SK-N-SH treated with all-trans-retinoic acid at 6 μM for 48 hours (cell line): Measurements from ENCODE around the gene BRAT1.

Experiments
- ATAC-seq: fragments of 200-7000 bp; cut with Tn5 transposase; 3 replicates; pipeline ENCODE4 v1.9.1; 2020; ENCODE audit warnings: mild to moderate bottlenecking, moderate library complexity
- BACH2 ChIP-seq: fragments of 250-450 bp; sonication (Bioruptor Pico); IDR thresholded peaks from 2 replicates; pipeline ENCODE4 v1.9.0; 2021; ENCODE audit warnings: mild to moderate bottlenecking, borderline replicate concordance
- CSDC2 ChIP-seq: fragments of 250-450 bp; sonication (Bioruptor Pico); IDR thresholded peaks from 2 replicates; pipeline ENCODE4 v1.5.0; 2020; ENCODE audit warnings: mild to moderate bottlenecking, moderate library complexity
- ESRRG ChIP-seq: fragments of 250-450 bp; sonication (Bioruptor Pico); IDR thresholded peaks from 2 replicates; pipeline ENCODE4 v1.6.1; 2021; ENCODE audit warnings: mild to moderate bottlenecking
- GLIS3 ChIP-seq: fragments of 250-450 bp; sonication (Bioruptor Pico); IDR thresholded peaks from 2 replicates; pipeline ENCODE4 v1.5.0; 2020; ENCODE audit warnings: mild to moderate bottlenecking, moderate library complexity
- ISL1 ChIP-seq: fragments of 250-450 bp; sonication (Bioruptor Pico); IDR thresholded peaks from 2 replicates; pipeline ENCODE4 v2.1.2; 2022; ENCODE audit warnings: mild to moderate bottlenecking, moderate library complexity
- OSR1 ChIP-seq: fragments of 250-450 bp; sonication (Bioruptor Pico); IDR thresholded peaks from 2 replicates; pipeline ENCODE4 v1.8.0; 2022; ENCODE audit warnings: moderate library complexity, mild to moderate bottlenecking, inconsistent platforms
- PPARA ChIP-seq: fragments of 250-450 bp; sonication (Bioruptor Pico); IDR thresholded peaks from 2 replicates; pipeline ENCODE4 v1.5.0; 2020; ENCODE audit warnings: mild to moderate bottlenecking, borderline replicate concordance
- RARB ChIP-seq: fragments of 250-450 bp; sonication (Bioruptor Pico); IDR thresholded peaks from 2 replicates; pipeline ENCODE4 v1.8.0; 2021; ENCODE audit warnings: mild to moderate bottlenecking, moderate library complexity
- SNAI2 ChIP-seq: fragments of 250-450 bp; sonication (Bioruptor Pico); IDR thresholded peaks from 2 replicates; pipeline ENCODE4 v1.5.0; 2020; ENCODE audit warnings: mild to moderate bottlenecking, moderate library complexity
- TCF4 ChIP-seq: fragments of 250-450 bp; sonication (Bioruptor Pico); IDR thresholded peaks from 2 replicates; pipeline ENCODE4 v1.8.0; 2021; ENCODE audit warnings: mild to moderate bottlenecking, moderate library complexity, borderline replicate concordance
- TOX ChIP-seq: fragments of 250-450 bp; sonication (Bioruptor Pico); IDR thresholded peaks from 2 replicates; pipeline ENCODE4 v1.8.0; 2021; ENCODE audit warnings: mild to moderate bottlenecking, moderate library complexity, borderline replicate concordance
- ZC3H10 ChIP-seq: fragments of 250-450 bp; sonication (Bioruptor Pico); IDR thresholded peaks from 2 replicates; pipeline ENCODE4 v1.5.1; 2021; ENCODE audit warnings: mild to moderate bottlenecking, moderate library complexity
- ZFP3 ChIP-seq: fragments of 250-450 bp; sonication (Bioruptor Pico); IDR thresholded peaks from 2 replicates; pipeline ENCODE4 v1.5.0; 2020; ENCODE audit warnings: mild to moderate bottlenecking, moderate library complexity
- ZNF565 ChIP-seq: fragments of 450-650 bp; formaldehyde crosslinking; conservative IDR thresholded peaks from 2 replicates; pipeline ENCODE4 v1.5.0; 2020; ENCODE audit warnings: low read depth, mild to moderate bottlenecking, moderate library complexity
- ZNF70 ChIP-seq: fragments of 450-650 bp; formaldehyde crosslinking; IDR thresholded peaks from 2 replicates; pipeline ENCODE4 v1.5.0; 2020; ENCODE audit warnings: mild to moderate bottlenecking, moderate library complexity
- ZNF8 ChIP-seq: fragments of 450-650 bp; formaldehyde crosslinking; IDR thresholded peaks from 2 replicates; pipeline ENCODE4 v1.5.0; 2020; ENCODE audit warnings: mild to moderate bottlenecking, moderate library complexity
- TF ChIP-seq, protein P1 (sequence below): fragments of 250-450 bp; sonication (Bioruptor Pico); IDR thresholded peaks from 2 replicates; pipeline ENCODE4 v1.8.0; 2021; ENCODE audit warnings: low read depth, mild to moderate bottlenecking, moderate library complexity, borderline replicate concordance
- TF ChIP-seq, protein P2 (sequence below): fragments of 250-450 bp; sonication (Bioruptor Pico); IDR thresholded peaks from 2 replicates; pipeline ENCODE4 v1.5.1; 2020; ENCODE audit warnings: low read depth, mild to moderate bottlenecking, moderate library complexity
- TF ChIP-seq, protein P3 (sequence below): fragments of 250-450 bp; sonication (Bioruptor Pico); IDR thresholded peaks from 2 replicates; pipeline ENCODE4 v1.5.1; 2021; ENCODE audit warnings: mild to moderate bottlenecking, moderate library complexity
- TF ChIP-seq, protein P4 (sequence below): fragments of 250-450 bp; sonication (Bioruptor Pico); IDR thresholded peaks from 2 replicates; pipeline ENCODE4 v1.8.0; 2020; ENCODE audit warnings: mild to moderate bottlenecking, moderate library complexity, borderline replicate concordance
- TF ChIP-seq, protein P5 (sequence below): fragments of 250-450 bp; sonication (Bioruptor Pico); IDR thresholded peaks from 2 replicates; pipeline ENCODE4 v1.5.0; 2020; ENCODE audit warnings: mild to moderate bottlenecking, moderate library complexity

BRAT1 gene

DNA sequence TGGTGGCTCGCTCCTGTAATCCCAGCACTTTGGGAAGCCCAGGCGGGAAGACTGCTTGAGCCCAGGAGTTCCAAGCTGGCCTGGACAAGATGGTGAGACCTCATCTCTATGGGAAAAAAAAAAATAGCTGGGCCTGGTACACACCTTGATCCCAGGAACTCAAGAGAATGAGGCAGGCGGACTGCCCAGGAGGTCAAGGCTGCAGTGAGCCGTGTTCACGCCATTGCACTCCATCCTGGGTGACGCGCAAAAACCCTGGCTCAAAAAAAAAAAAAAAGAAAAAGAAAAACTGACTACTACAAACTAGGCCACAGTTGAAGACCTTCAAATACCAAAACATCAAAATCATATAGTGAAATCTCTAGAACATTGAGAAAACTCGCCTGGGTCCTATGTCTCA, 3.9 kb downstream of the BRAT1 start (continued):
- TF ChIP-seq, protein P1, sequence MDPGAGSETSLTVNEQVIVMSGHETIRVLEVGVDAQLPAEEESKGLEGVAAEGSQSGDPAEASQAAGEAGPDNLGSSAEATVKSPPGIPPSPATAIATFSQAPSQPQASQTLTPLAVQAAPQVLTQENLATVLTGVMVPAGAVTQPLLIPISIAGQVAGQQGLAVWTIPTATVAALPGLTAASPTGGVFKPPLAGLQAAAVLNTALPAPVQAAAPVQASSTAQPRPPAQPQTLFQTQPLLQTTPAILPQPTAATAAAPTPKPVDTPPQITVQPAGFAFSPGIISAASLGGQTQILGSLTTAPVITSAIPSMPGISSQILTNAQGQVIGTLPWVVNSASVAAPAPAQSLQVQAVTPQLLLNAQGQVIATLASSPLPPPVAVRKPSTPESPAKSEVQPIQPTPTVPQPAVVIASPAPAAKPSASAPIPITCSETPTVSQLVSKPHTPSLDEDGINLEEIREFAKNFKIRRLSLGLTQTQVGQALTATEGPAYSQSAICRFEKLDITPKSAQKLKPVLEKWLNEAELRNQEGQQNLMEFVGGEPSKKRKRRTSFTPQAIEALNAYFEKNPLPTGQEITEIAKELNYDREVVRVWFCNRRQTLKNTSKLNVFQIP, result no peak
- TF ChIP-seq SNAI2 (CRISPR knock-in tag) (no peak), TOX (no peak), GLIS3 (CRISPR knock-in tag) (no peak), RARB (CRISPR knock-in tag) (no peak), ZFP3 (CRISPR knock-in tag) (no peak), ZNF565 (CRISPR knock-in tag) (no peak), ZNF8 (no peak)

DNA sequence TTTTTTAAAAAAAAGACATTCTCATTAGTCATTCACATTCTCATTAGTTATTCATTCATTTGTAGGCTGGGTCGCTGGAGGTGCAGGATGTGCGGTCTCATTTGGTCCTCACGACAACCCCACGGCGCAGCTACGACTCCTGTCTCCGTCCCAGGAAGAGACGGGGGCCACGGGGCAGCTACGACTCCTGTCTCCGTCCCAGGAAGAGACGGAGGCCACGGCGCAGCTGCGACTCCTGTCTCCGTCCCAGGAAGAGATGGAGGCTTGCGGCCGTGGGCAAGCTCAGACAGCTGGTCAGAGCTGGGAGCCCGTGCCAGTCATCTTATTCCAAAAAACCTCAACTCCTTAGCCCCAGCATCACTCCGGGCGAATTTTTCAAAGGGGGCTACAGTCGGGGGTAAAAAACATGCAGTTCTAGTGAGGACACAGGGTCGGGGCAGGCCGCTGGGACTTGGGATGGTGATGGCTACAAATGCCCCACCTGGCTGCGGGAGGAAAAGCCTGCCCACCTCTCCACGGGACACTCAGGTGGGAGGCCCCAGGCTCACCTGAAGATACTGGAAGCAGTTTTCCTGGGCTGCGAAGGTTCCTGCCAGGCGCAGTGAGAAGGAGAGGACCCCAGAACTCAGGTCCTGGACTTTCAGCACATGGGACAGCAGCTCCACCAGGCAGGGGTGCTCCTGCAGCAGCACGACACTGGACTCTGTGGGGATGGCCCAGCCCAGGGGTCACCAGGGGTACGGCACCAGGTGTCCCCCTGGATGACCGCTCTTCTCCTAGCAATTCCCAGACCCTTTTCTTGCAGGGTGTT, 8.3 kb downstream of the BRAT1 start:
- no peak for ATAC-seq
- TF ChIP-seq ZFP3 (CRISPR knock-in tag) (no peak), ZNF565 (CRISPR knock-in tag) (no peak), ISL1 (CRISPR knock-in tag) (no peak)
- TF ChIP-seq, protein P2, sequence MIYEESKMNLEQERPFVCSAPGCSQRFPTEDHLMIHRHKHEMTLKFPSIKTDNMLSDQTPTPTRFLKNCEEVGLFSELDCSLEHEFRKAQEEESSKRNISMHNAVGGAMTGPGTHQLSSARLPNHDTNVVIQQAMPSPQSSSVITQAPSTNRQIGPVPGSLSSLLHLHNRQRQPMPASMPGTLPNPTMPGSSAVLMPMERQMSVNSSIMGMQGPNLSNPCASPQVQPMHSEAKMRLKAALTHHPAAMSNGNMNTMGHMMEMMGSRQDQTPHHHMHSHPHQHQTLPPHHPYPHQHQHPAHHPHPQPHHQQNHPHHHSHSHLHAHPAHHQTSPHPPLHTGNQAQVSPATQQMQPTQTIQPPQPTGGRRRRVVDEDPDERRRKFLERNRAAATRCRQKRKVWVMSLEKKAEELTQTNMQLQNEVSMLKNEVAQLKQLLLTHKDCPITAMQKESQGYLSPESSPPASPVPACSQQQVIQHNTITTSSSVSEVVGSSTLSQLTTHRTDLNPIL (CRISPR knock-in tag), result no peak

DNA sequence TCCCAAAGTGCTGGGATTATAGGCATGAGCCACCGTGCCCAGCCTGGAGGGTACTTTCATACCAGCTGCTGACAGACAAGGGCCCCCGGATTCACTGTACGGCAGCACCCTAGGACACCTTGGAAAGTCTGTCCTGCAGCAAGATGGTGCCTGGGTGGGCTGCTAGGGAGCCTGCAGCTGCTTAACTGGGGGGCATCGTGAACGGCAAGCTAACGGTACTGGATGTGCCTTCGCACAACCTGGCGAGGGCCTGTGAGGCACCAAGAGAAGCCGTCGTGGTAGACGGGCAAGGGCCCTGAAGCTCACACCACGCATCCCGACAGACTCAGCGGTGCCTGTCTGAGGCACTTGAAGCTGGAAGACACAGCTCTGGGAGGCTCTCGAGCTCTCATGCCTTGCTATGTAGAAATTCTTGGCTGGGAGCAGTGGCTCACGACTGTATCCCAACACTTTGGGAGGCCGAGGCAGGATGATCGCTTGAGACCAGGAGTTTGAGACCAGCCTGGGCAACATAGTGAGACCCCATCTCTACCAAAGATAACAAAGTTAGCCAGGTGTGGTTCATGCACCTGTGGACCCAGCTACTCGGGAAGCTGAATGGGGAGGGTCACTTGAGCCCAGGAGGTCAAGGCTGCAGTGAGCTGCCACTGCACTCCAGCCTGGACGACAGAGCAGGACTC, 9.4 kb downstream of the BRAT1 start:
- TF ChIP-seq, protein P3, sequence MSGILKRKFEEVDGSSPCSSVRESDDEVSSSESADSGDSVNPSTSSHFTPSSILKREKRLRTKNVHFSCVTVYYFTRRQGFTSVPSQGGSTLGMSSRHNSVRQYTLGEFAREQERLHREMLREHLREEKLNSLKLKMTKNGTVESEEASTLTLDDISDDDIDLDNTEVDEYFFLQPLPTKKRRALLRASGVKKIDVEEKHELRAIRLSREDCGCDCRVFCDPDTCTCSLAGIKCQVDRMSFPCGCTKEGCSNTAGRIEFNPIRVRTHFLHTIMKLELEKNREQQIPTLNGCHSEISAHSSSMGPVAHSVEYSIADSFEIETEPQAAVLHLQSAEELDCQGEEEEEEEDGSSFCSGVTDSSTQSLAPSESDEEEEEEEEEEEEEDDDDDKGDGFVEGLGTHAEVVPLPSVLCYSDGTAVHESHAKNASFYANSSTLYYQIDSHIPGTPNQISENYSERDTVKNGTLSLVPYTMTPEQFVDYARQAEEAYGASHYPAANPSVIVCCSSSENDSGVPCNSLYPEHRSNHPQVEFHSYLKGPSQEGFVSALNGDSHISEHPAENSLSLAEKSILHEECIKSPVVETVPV (CRISPR knock-in tag), result no peak
- TF ChIP-seq ZC3H10 (CRISPR knock-in tag) (no peak), CSDC2 (CRISPR knock-in tag) (no peak), GLIS3 (CRISPR knock-in tag) (no peak), PPARA (CRISPR knock-in tag) (no peak), SNAI2 (CRISPR knock-in tag) (no peak), TCF4 (no peak), BACH2 (no peak), ZNF8 (no peak), ISL1 (CRISPR knock-in tag) (no peak), OSR1 (CRISPR knock-in tag) (no peak), ESRRG (CRISPR knock-in tag) (no peak), ZFP3 (CRISPR knock-in tag) (no peak), ZNF70 (CRISPR knock-in tag) (no peak)
- TF ChIP-seq, protein P4, sequence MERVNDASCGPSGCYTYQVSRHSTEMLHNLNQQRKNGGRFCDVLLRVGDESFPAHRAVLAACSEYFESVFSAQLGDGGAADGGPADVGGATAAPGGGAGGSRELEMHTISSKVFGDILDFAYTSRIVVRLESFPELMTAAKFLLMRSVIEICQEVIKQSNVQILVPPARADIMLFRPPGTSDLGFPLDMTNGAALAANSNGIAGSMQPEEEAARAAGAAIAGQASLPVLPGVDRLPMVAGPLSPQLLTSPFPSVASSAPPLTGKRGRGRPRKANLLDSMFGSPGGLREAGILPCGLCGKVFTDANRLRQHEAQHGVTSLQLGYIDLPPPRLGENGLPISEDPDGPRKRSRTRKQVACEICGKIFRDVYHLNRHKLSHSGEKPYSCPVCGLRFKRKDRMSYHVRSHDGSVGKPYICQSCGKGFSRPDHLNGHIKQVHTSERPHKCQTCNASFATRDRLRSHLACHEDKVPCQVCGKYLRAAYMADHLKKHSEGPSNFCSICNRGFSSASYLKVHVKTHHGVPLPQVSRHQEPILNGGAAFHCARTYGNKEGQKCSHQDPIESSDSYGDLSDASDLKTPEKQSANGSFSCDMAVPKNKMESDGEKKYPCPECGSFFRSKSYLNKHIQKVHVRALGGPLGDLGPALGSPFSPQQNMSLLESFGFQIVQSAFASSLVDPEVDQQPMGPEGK, result no peak
- TF ChIP-seq, protein P1, result no peak
- TF ChIP-seq, protein P5, sequence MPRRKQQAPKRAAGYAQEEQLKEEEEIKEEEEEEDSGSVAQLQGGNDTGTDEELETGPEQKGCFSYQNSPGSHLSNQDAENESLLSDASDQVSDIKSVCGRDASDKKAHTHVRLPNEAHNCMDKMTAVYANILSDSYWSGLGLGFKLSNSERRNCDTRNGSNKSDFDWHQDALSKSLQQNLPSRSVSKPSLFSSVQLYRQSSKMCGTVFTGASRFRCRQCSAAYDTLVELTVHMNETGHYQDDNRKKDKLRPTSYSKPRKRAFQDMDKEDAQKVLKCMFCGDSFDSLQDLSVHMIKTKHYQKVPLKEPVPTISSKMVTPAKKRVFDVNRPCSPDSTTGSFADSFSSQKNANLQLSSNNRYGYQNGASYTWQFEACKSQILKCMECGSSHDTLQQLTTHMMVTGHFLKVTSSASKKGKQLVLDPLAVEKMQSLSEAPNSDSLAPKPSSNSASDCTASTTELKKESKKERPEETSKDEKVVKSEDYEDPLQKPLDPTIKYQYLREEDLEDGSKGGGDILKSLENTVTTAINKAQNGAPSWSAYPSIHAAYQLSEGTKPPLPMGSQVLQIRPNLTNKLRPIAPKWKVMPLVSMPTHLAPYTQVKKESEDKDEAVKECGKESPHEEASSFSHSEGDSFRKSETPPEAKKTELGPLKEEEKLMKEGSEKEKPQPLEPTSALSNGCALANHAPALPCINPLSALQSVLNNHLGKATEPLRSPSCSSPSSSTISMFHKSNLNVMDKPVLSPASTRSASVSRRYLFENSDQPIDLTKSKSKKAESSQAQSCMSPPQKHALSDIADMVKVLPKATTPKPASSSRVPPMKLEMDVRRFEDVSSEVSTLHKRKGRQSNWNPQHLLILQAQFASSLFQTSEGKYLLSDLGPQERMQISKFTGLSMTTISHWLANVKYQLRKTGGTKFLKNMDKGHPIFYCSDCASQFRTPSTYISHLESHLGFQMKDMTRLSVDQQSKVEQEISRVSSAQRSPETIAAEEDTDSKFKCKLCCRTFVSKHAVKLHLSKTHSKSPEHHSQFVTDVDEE, result no peak
- no peak for ATAC-seq
